ENCODE results near the gene IL17RE.

DNA sequence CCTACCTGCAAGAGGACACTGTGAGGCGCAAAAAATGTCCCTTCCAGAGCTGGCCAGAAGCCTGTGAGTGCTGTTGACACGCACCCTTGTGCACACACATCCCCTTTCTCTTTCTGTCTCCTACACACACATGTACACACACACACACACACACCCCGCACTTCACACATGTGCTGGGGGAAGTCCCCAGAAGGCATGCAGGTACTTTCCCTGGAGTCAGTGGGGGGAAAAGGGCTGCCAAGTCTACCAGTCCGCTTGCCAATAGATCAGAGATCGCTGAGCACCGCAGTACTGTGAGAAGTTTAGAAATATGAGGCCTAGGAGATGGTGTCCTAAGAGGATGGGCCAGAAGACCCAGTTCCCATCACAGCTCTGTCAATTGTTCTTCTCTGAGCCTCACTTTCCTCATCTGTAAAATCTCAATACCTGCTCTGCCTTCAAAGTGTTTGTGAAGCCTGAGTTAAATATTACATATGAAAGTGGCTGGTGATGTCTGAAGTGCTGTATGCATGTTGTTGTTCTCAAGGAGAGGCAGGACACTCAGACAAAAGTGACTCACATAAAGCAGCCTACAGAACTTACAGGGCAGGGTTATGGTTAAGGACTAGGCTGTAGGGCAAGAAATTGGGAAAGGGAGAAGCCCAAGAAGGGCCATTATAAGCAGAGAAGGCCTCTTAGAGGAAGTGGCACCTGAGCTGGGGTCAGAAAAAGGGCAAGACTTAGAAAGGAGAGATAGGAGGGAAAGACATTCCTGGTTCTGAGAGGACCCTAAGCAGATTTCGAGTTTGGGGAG lies 6.8 kb downstream of the IL17RE start:
- TF ChIP-seq, protein P1, sequence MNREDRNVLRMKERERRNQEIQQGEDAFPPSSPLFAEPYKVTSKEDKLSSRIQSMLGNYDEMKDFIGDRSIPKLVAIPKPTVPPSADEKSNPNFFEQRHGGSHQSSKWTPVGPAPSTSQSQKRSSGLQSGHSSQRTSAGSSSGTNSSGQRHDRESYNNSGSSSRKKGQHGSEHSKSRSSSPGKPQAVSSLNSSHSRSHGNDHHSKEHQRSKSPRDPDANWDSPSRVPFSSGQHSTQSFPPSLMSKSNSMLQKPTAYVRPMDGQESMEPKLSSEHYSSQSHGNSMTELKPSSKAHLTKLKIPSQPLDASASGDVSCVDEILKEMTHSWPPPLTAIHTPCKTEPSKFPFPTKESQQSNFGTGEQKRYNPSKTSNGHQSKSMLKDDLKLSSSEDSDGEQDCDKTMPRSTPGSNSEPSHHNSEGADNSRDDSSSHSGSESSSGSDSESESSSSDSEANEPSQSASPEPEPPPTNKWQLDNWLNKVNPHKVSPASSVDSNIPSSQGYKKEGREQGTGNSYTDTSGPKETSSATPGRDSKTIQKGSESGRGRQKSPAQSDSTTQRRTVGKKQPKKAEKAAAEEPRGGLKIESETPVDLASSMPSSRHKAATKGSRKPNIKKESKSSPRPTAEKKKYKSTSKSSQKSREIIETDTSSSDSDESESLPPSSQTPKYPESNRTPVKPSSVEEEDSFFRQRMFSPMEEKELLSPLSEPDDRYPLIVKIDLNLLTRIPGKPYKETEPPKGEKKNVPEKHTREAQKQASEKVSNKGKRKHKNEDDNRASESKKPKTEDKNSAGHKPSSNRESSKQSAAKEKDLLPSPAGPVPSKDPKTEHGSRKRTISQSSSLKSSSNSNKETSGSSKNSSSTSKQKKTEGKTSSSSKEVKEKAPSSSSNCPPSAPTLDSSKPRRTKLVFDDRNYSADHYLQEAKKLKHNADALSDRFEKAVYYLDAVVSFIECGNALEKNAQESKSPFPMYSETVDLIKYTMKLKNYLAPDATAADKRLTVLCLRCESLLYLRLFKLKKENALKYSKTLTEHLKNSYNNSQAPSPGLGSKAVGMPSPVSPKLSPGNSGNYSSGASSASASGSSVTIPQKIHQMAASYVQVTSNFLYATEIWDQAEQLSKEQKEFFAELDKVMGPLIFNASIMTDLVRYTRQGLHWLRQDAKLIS (CRISPR knock-in tag; IDR thresholded peaks at IDR 0.05), result no peak
- no peak for TF ChIP-seq POLR2A (conservative IDR thresholded peaks at IDR 0.05)
- TF ChIP-seq, protein P2, sequence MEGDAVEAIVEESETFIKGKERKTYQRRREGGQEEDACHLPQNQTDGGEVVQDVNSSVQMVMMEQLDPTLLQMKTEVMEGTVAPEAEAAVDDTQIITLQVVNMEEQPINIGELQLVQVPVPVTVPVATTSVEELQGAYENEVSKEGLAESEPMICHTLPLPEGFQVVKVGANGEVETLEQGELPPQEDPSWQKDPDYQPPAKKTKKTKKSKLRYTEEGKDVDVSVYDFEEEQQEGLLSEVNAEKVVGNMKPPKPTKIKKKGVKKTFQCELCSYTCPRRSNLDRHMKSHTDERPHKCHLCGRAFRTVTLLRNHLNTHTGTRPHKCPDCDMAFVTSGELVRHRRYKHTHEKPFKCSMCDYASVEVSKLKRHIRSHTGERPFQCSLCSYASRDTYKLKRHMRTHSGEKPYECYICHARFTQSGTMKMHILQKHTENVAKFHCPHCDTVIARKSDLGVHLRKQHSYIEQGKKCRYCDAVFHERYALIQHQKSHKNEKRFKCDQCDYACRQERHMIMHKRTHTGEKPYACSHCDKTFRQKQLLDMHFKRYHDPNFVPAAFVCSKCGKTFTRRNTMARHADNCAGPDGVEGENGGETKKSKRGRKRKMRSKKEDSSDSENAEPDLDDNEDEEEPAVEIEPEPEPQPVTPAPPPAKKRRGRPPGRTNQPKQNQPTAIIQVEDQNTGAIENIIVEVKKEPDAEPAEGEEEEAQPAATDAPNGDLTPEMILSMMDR (IDR thresholded peaks at IDR 0.05 in 2 of 3, conservative IDR thresholded peaks at IDR 0.05 in 1 of 3; ENCODE audit: insufficient read depth in 2 of 3, low read depth in 1 of 3, low read length in 3 of 3), result no peak
- no peak for TF ChIP-seq CBX1 (IDR thresholded peaks at IDR 0.05; ENCODE audit: low read depth)
- TF ChIP-seq KAT2B (IDR thresholded peaks at IDR 0.05; ENCODE audit: low read depth, low read length), result no peak
- no peak for TF ChIP-seq GTF2F1 (IDR thresholded peaks at IDR 0.05; ENCODE audit: low read depth, low read length)
- TF ChIP-seq, protein P3, sequence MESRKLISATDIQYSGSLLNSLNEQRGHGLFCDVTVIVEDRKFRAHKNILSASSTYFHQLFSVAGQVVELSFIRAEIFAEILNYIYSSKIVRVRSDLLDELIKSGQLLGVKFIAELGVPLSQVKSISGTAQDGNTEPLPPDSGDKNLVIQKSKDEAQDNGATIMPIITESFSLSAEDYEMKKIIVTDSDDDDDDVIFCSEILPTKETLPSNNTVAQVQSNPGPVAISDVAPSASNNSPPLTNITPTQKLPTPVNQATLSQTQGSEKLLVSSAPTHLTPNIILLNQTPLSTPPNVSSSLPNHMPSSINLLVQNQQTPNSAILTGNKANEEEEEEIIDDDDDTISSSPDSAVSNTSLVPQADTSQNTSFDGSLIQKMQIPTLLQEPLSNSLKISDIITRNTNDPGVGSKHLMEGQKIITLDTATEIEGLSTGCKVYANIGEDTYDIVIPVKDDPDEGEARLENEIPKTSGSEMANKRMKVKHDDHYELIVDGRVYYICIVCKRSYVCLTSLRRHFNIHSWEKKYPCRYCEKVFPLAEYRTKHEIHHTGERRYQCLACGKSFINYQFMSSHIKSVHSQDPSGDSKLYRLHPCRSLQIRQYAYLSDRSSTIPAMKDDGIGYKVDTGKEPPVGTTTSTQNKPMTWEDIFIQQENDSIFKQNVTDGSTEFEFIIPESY (CRISPR knock-in tag; IDR thresholded peaks at IDR 0.05), result no peak
- no peak for TF ChIP-seq L3MBTL2 (IDR thresholded peaks at IDR 0.05)
- TF ChIP-seq MYNN (IDR thresholded peaks at IDR 0.05), result no peak
- no peak for TF ChIP-seq MYNN (CRISPR knock-in tag; IDR thresholded peaks at IDR 0.05)
- TF ChIP-seq KDM5B (IDR thresholded peaks at IDR 0.05; ENCODE audit: insufficient replicate concordance, low read depth, low read length), result no peak
- no peak for TF ChIP-seq ZNF707 (CRISPR knock-in tag; conservative IDR thresholded peaks at IDR 0.05)

Data from K562 (cell line).